Ovary (tissue), 3 donors: ENCODE results near the gene TRAPPC8.

Experiments
- CTCF ChIP-seq, 3 donors: fragments of 450-650 bp in 2 of 3; fragments of 200-600 bp in 1 of 3; IDR thresholded peaks; one replicate each; pipeline versions ENCODE4 v1.5.1 to v1.8.0; 2016 to 2022; ENCODE audit warnings: antibody characterized with exemption in 3 of 3, mild to moderate bottlenecking in 1 of 3
- EP300 ChIP-seq: sonication (generic); formaldehyde crosslinking; IDR thresholded peaks from one replicate; pipeline ENCODE4 v1.6.1; 2017; ENCODE audit warnings: antibody characterized with exemption
- POLR2A ChIP-seq: fragments of 450-650 bp; IDR thresholded peaks from one replicate; pipeline ENCODE4 v1.6.1; 2017; ENCODE audit warnings: antibody characterized with exemption, mild to moderate bottlenecking, moderate library complexity
- donor health status: DM: no; HTN: no; CAD: no.

GRCh38 chr18:31929273-31929672 lies 13.7 kb downstream of the TRAPPC8 start:
- TF ChIP-seq CTCF (IDR thresholded peaks at IDR 0.05), result no peak
- TF ChIP-seq POLR2A, result no peak
- no peak for TF ChIP-seq EP300
